HepG2 (cell line): ENCODE measurements around the gene OBSL1. TPM values are rescaled to one million over a fixed set of nuclear protein-coding genes. Genes with fewer than 3 reads are reported as not detected.

Source experiments
- FOSL1 ChIP-seq: sonication (generic); formaldehyde crosslinking; IDR thresholded peaks from 2 replicates; pipeline ENCODE4 v1.9.0; 2021; ENCODE audit warnings: missing genetic modification reagents, borderline replicate concordance
- FOXK1 ChIP-seq: sonication (generic); formaldehyde crosslinking; IDR thresholded peaks from 2 replicates; pipeline ENCODE4 v1.4.0; 2020; ENCODE audit warnings: low read depth, missing genetic modification reagents, borderline replicate concordance
- KLF9 ChIP-seq: IDR thresholded peaks from 2 replicates; pipeline ENCODE4 v1.6.1; 2016; ENCODE audit warnings: low read depth
- MAZ ChIP-seq, 2 experiments: sonication (generic) in 1 of 2; formaldehyde crosslinking in 1 of 2; IDR thresholded peaks; 2 replicates each; pipeline versions ENCODE4 v1.5.0 to v1.6.1; 2012 to 2020; ENCODE audit warnings: low read depth in 2 of 2, mild to moderate bottlenecking in 2 of 2, borderline replicate concordance in 1 of 2, improper control_type of control experiment in 1 of 2, low read length in 1 of 2, missing genetic modification reagents in 1 of 2, moderate library complexity in 1 of 2
- MED13 ChIP-seq: sonication (generic); formaldehyde crosslinking; IDR thresholded peaks from 2 replicates; pipeline ENCODE4 v1.5.0; 2020; ENCODE audit warnings: missing genetic modification reagents
- NFE2L2 ChIP-seq: fragments of 150-350 bp; IDR thresholded peaks from 2 replicates; pipeline ENCODE4 v1.6.1; 2014; ENCODE audit warnings: low read length
- RAD21 ChIP-seq: fragments of 450-650 bp; formaldehyde crosslinking; IDR thresholded peaks from 2 replicates; pipeline ENCODE4 v1.5.0; 2020; ENCODE audit warnings: mild to moderate bottlenecking
- SRY ChIP-seq: sonication (generic); formaldehyde crosslinking; IDR thresholded peaks from 2 replicates; pipeline ENCODE4 v1.8.0; 2022; ENCODE audit warnings: mild to moderate bottlenecking, missing genetic modification reagents
- ZMYM4 ChIP-seq: sonication (generic); formaldehyde crosslinking; IDR thresholded peaks from 2 replicates; pipeline ENCODE4 v1.8.1; 2023; ENCODE audit warnings: mild to moderate bottlenecking, missing genetic modification reagents
- ZNF12 ChIP-seq: sonication (generic); formaldehyde crosslinking; IDR thresholded peaks from 2 replicates; pipeline ENCODE4 v1.5.0; 2020; ENCODE audit warnings: missing genetic modification reagents
- ZNF329 ChIP-seq: sonication (generic); formaldehyde crosslinking; IDR thresholded peaks from 2 replicates; pipeline ENCODE4 v1.9.0; 2021; ENCODE audit warnings: low read depth, mild to moderate bottlenecking, missing genetic modification reagents
- ZNF607 ChIP-seq: sonication (generic); formaldehyde crosslinking; IDR thresholded peaks from 2 replicates; pipeline ENCODE4 v1.5.1; 2020; ENCODE audit warnings: missing genetic modification reagents, mild to moderate bottlenecking, borderline replicate concordance
- polyA plus RNA-seq, 8 experiments: library from polyadenylated mRNA; depleted of rRNA in 3 of 8; stranded (reverse) in 7 of 8; unstranded in 1 of 8; fragments of >200 nt; fragmentation: Illumina TruSeq in 4 of 8; extraction: Trizol in 4 of 8; gene quantifications; 2 replicates each; pipeline versions ENCODE4 v1.2.1 to v1.2.3, GENCODE V29; 2011 to 2016; ENCODE audit warnings: low read depth in 4 of 8, missing spikeins in 1 of 8, mixed read lengths in 1 of 8; ENCODE audit not compliant: insufficient read depth in 1 of 8
- total RNA-seq, 5 experiments: library from RNA; depleted of rRNA; stranded (reverse); fragments of >200 nt; fragmentation: Illumina TruSeq; extraction: Trizol; gene quantifications; 2 replicates each; pipeline ENCODE4 v1.2.3, GENCODE V29; 2016; ENCODE audit warnings: low read depth in 1 of 5
- TF ChIP-seq, protein P1 (sequence below): sonication (generic); formaldehyde crosslinking; IDR thresholded peaks from 2 replicates; pipeline ENCODE4 v1.5.0; 2020; ENCODE audit warnings: missing genetic modification reagents
- TF ChIP-seq, protein P2 (sequence below): sonication (generic); formaldehyde crosslinking; IDR thresholded peaks from 2 replicates; pipeline ENCODE4 v1.5.0; 2020; ENCODE audit warnings: missing genetic modification reagents
- TF ChIP-seq, protein P3 (sequence below): sonication (generic); formaldehyde crosslinking; IDR thresholded peaks from 2 replicates; pipeline ENCODE4 v1.5.1; 2020; ENCODE audit warnings: mild to moderate bottlenecking, missing genetic modification reagents, moderate library complexity
- TF ChIP-seq, protein P4 (sequence below): sonication (generic); formaldehyde crosslinking; IDR thresholded peaks from 2 replicates; pipeline ENCODE4 v1.4.0; 2020; ENCODE audit warnings: low read depth, mild to moderate bottlenecking, missing genetic modification reagents
- TF ChIP-seq, protein P5 (sequence below): sonication (generic); formaldehyde crosslinking; IDR thresholded peaks from 2 replicates; pipeline ENCODE4 v1.4.0; 2020; ENCODE audit warnings: low read depth, mild to moderate bottlenecking, missing genetic modification reagents
- TF ChIP-seq, protein P6 (sequence below): sonication (generic); formaldehyde crosslinking; conservative IDR thresholded peaks from 2 replicates; pipeline ENCODE4 v1.4.0; 2020; ENCODE audit warnings: missing genetic modification reagents

OBSL1 gene
- total and polyA plus RNA-seq, 2 of the 13 experiments (the other 11 are each of a cell fraction or from before 2014, with no cell fraction given) = 86.7 to 218 TPM

DNA sequence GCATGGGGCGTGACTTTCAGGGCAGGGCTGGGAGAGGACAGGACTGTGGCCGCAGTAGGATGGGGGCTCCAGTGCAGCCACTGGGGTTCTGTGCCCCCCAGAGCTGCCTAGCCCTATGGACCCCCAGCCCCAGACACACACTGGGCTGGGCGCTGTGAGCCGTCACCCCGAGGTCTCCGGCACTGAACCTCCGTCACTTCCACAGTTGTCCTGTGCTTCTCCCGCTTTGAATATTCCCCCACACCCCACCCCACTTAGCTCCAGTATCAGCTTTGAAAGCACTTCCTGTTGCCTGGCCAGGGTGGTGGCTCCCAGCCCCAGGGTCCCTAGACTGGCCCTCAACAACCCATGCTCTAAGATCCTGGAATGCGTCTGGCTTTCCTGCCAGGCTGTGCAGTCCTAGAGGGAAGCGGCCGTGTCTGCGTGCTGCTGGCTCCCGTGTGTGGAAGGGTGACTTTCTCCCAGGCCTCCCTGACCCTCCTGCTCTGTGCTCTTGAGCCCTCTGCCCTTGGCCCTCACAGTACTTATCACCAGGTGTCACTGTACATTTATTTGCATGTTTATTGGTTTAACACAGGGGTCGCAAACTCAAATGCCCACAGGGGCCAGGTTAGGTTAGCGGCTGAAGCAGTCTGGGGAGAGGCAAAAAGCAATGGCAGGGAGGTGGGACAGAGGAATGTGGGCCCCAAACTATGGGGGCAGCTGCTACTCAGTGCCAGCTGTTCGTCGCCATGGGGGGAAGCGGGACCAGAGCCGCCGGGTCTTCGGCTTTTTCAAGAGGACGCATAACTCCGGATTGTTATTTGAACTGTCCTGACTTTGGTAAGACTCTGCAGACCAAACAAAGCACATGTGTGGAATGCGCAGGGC is 9.9 kb downstream of the OBSL1 start (continued):
- no peak for TF ChIP-seq FOSL1
- TF ChIP-seq, protein P1, sequence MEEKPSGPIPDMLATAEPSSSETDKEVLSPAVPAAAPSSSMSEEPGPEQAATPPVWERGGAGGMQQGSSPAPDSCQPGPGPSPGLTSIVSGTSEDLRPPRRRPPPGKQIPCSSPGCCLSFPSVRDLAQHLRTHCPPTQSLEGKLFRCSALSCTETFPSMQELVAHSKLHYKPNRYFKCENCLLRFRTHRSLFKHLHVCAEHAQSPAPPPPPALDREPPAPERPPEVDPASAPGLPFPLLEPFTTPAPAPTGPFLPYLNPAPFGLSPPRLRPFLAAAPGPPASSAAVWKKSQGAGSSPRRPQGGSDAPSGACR (CRISPR knock-in tag) = no peak
- TF ChIP-seq ZNF12 (CRISPR knock-in tag) = no peak
- TF ChIP-seq, protein P2, sequence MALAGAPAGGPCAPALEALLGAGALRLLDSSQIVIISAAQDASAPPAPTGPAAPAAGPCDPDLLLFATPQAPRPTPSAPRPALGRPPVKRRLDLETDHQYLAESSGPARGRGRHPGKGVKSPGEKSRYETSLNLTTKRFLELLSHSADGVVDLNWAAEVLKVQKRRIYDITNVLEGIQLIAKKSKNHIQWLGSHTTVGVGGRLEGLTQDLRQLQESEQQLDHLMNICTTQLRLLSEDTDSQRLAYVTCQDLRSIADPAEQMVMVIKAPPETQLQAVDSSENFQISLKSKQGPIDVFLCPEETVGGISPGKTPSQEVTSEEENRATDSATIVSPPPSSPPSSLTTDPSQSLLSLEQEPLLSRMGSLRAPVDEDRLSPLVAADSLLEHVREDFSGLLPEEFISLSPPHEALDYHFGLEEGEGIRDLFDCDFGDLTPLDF (CRISPR knock-in tag) = no peak
- TF ChIP-seq ZNF329 (CRISPR knock-in tag) = no peak
- TF ChIP-seq MAZ (IDR thresholded peaks at IDR 0.05; ENCODE audit: borderline replicate concordance, low read depth, low read length) = no peak
- TF ChIP-seq MAZ (CRISPR knock-in tag; IDR thresholded peaks at IDR 0.05; ENCODE audit: low read depth) = peak; percentile 54; the same call in 1 of the 2 replicates
- no peak for TF ChIP-seq SRY (CRISPR knock-in tag)
- TF ChIP-seq, protein P3, sequence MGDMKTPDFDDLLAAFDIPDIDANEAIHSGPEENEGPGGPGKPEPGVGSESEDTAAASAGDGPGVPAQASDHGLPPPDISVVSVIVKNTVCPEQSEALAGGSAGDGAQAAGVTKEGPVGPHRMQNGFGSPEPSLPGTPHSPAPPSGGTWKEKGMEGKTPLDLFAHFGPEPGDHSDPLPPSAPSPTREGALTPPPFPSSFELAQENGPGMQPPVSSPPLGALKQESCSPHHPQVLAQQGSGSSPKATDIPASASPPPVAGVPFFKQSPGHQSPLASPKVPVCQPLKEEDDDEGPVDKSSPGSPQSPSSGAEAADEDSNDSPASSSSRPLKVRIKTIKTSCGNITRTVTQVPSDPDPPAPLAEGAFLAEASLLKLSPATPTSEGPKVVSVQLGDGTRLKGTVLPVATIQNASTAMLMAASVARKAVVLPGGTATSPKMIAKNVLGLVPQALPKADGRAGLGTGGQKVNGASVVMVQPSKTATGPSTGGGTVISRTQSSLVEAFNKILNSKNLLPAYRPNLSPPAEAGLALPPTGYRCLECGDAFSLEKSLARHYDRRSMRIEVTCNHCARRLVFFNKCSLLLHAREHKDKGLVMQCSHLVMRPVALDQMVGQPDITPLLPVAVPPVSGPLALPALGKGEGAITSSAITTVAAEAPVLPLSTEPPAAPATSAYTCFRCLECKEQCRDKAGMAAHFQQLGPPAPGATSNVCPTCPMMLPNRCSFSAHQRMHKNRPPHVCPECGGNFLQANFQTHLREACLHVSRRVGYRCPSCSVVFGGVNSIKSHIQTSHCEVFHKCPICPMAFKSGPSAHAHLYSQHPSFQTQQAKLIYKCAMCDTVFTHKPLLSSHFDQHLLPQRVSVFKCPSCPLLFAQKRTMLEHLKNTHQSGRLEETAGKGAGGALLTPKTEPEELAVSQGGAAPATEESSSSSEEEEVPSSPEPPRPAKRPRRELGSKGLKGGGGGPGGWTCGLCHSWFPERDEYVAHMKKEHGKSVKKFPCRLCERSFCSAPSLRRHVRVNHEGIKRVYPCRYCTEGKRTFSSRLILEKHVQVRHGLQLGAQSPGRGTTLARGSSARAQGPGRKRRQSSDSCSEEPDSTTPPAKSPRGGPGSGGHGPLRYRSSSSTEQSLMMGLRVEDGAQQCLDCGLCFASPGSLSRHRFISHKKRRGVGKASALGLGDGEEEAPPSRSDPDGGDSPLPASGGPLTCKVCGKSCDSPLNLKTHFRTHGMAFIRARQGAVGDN (CRISPR knock-in tag) = peak; percentile 60
- no peak for TF ChIP-seq FOXK1
- no peak for TF ChIP-seq ZMYM4
- TF ChIP-seq NFE2L2 = no peak
- TF ChIP-seq KLF9 (CRISPR knock-in tag) = no peak
- TF ChIP-seq RAD21 = no peak
- TF ChIP-seq, protein P4, sequence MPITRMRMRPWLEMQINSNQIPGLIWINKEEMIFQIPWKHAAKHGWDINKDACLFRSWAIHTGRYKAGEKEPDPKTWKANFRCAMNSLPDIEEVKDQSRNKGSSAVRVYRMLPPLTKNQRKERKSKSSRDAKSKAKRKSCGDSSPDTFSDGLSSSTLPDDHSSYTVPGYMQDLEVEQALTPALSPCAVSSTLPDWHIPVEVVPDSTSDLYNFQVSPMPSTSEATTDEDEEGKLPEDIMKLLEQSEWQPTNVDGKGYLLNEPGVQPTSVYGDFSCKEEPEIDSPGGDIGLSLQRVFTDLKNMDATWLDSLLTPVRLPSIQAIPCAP (CRISPR knock-in tag) = no peak
- TF ChIP-seq, protein P5, sequence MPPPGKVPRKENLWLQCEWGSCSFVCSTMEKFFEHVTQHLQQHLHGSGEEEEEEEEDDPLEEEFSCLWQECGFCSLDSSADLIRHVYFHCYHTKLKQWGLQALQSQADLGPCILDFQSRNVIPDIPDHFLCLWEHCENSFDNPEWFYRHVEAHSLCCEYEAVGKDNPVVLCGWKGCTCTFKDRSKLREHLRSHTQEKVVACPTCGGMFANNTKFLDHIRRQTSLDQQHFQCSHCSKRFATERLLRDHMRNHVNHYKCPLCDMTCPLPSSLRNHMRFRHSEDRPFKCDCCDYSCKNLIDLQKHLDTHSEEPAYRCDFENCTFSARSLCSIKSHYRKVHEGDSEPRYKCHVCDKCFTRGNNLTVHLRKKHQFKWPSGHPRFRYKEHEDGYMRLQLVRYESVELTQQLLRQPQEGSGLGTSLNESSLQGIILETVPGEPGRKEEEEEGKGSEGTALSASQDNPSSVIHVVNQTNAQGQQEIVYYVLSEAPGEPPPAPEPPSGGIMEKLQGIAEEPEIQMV (CRISPR knock-in tag) = no peak
- TF ChIP-seq ZNF607 (CRISPR knock-in tag) = no peak
- TF ChIP-seq, protein P6, sequence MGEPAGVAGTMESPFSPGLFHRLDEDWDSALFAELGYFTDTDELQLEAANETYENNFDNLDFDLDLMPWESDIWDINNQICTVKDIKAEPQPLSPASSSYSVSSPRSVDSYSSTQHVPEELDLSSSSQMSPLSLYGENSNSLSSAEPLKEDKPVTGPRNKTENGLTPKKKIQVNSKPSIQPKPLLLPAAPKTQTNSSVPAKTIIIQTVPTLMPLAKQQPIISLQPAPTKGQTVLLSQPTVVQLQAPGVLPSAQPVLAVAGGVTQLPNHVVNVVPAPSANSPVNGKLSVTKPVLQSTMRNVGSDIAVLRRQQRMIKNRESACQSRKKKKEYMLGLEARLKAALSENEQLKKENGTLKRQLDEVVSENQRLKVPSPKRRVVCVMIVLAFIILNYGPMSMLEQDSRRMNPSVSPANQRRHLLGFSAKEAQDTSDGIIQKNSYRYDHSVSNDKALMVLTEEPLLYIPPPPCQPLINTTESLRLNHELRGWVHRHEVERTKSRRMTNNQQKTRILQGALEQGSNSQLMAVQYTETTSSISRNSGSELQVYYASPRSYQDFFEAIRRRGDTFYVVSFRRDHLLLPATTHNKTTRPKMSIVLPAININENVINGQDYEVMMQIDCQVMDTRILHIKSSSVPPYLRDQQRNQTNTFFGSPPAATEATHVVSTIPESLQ (CRISPR knock-in tag) = no peak
- no peak for TF ChIP-seq MED13 (CRISPR knock-in tag)
